Renal pelvis (tissue), 4 donors: Measurements from ENCODE around the gene PTGIS. TPM values are rescaled to one million over a fixed set of nuclear protein-coding genes. Genes with fewer than 3 reads are reported as not detected.

Experiments used
- DNase-seq: peaks from one replicate; pipeline ENCODE4 v3.0.0-alpha.2; 2013
- polyA plus RNA-seq, 3 donors: library from polyadenylated mRNA; unstranded; fragments of 120-200 nt; gene quantifications; one replicate each; pipeline ENCODE4 v1.2.1, GENCODE V29; 2013; ENCODE audit not compliant: insufficient read length in 3 of 3

Gene PTGIS
- polyA plus RNA-seq, 3 donors: 29.5 to 34.6 (median 32.9) TPM

DNA sequence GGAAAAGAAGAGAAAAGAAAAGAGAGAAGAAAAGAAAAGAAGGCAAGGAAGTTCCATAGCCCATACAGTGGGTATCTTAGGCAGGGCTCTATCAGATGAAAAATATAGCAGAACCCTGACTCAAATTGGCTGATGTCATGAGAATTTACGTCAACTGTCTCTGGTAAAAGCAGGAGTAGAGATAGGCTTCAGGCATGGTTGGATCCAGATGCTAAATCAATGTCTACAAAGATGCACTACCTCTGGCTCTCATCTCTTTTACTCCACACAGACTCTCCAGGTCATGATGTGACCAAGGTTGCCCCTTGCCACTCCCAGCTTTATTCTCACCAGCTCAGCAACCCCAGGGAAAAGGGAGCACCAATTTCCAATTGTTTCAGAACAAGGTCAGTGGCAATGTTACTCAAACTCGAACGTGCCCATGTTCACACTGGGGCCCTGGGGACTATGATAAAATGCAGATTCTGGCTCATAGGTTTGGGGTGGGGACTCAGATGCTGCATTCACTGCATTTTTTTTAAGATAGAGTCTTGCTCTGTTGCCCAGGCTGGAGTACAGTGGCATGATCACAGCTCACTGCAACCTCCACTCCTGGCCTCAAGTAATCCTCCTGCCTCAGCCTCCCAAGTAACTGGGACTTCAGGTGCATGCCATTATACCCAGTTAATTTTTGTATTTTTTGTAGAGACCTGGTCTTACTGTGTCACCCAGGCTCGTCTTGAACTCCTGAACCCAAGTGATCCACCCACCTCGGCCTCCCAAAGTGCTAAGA lies 33.4 kb upstream of the PTGIS start:
- DNase-seq: no peak

DNA sequence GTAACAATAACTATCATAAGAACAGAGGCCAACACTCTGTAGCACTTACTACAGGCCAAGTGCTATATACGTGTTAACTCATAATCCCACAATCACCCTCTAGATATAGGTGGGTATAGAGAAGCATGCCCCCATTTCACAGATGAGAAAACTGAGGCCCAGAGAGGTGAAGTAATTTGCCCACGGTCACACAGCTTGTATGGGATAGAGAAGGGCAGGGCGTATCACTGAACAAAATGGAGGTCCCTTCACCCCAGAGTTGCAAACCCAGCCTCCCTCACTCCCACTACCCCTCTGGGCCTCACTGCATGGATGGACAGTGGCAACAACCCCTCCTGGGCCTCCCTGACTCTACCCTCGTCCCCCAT lies 31.8 kb upstream of the PTGIS start:
- DNase-seq: no peak

DNA sequence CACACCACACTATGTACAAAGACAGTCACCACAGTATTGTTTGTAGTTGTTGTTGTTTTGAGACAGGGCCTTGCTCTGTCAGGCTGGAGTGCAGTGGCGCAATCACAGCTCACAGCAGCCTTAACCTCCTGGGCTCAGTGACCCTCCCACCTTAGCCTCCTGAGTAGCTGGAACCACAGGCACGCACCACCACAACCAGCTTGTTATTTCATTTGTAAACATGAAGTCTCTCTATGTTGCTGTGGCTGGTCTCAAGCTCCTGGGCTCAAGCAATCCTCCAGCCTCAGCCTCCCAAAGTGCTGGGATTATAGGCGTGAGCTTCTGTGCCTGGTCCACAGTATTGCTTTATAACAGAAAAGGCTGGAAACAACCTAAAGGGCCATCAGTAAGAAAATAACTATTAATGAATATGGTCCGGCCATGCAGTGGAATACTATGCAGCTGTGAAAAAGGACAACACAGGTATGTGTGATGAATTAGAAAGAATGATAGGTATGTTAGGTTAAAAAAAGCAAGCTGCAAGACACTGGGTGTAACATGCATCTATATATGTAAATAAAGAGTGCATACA lies 30.0 kb upstream of the PTGIS start:
- no peak for DNase-seq

DNA sequence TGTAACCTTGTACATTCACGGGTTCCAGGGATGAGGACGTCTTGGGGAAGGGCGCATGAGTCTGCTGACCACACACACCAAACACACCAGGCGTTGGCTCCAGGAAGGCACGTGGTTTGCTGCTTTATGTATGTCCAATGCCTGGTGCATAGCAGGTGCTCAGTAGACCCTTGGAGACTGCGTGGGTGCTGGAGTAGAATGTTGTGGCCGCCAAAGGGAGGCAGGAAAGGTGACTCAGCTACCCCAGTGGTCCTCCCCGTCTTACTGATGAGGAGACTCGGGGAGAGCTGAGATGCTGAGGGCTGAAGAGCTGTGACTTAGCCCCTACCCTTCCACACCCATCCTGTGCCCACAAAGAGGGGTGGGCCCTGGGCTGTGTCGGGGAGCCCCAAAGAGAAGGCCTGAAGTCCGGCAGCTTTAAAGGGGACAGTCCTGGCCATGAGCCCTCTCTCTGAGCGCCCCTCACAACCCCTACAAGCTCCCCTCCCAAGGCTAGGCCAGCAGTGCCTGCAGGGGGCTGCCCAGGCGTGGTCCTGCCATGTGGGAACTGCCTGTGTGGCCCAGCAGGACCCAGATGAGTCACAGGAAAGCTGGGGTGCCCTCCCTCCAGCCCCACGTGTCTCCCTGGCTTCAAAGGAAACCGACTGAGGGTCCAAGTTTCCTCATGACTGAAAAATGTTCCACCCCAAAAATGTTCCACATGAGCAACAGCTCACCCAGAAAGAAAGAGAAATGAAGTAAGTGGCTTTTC lies 28.0 kb upstream of the PTGIS start:
- no peak for DNase-seq

DNA sequence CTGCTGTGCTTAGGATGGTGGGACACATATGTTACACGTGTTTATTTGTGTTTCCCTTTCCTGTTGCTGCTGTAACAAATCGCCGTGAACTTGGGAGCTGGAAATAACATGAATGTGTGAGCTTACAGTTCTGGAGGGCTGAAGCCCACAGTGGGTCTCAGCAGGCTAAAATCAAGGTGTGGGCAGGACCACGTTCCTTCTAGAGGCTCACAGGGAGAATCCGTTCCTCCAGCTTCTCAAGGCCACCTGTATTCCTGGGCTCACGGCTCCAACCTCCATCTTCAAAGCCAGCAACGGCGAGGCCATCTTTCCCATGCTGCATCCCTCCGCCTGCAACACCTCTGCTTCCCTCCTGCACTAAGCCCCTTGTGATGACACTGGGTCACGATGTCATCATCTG lies 27.4 kb upstream of the PTGIS start:
- no peak for DNase-seq

DNA sequence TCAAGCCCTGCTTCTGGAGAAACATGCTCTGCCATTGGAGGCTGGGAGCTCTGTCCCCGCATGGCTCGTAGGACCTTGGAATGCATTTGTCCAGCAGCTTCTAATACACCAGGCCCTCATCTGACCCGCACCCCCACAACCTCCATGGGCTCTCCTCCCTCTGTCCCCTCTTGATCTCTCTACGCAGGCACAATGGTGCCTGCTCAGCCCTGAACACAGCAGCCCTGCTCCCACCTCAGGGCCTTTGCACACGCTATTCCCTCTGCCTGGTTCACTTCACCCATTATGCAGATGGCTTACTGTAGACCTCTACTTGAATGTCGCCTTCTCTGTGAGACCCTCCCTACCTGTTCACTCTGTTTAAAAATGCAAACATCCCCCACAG lies 27.0 kb upstream of the PTGIS start:
- no peak for DNase-seq

DNA sequence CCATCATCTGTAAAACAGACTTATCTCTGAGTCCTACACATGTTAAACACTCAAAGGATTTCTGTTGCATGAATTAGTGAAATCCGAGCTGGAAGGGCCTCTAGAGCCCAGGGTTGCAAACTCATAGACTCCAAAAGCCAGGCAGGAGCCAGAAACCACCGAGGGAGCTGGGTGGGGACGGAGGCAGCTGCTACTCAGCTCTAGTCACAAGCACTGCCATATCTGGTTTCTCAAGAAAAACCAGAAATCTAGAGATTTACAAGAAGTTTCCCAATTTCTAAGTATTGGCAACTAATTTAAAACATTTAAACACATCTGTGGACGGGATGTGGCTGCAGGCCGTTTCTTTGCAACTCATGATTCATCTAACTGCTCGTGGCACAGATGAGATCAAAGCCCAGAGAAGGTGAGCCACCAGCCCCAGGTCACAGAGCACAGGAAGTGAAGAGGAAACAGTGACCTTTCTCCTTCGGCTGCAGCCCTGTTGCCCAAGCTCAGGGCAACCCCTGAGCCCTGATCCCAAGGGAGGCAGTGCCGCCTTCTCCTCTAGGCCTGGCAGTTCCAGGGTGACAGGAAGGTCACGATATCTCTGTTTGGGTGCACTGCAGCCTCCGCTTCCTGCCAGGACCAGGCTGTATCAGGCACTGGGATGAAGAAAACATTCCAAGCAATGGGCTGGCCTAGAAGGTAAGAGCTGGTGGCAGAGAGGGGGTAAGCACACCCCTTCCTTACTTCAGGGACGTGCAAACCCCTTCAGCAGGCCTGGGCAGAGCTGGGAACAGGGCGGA lies 26.4 kb upstream of the PTGIS start:
- no peak for DNase-seq

DNA sequence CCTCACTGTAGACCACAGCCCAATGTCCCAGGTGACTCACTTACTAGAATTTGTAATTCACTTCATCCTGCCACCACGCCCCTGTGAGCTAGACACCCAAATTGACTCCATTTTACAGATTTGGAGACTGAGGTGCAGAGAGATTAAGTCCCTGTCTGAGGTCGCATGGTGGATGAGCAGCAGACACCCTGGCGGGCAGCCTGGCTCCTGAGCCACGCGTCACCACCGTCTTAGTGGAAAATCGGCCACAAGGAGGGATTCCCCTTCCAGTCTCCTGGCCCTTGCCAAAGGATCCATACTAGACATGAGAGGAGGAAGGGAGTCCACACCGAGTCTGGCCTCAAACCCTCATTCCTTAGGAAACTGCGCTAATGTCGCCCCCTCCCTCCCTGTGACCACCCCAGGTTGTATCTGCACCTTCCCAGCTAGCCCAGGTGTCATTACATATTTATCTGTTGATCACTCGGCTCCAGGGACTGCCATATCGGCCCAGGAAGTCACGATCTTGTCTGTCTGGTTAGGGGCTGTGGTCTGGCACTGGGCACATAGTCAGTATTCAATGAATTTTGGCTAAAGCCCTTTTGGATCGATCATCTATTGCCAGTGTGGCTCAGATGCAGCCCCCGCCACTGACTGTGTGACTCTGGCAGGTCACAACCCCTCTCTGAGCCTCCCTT lies 25.7 kb upstream of the PTGIS start:
- no peak for DNase-seq

DNA sequence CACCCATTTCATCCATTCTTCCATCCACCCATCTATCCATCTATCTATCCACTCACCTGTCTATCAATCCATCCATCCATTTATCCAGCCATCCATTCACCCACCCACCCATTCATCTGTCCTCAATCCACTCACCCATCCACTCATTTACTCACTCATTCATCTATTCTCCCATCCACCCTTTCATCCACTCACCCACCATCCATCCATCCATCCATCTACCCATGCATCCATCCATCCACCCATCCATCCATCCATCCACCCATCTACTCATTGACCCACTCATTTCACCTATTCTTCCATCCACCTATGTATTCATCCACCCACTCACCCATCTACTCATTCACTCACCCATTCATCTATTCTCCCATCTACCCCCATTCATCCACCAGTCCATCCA lies 24.2 kb upstream of the PTGIS start:
- DNase-seq: no peak

DNA sequence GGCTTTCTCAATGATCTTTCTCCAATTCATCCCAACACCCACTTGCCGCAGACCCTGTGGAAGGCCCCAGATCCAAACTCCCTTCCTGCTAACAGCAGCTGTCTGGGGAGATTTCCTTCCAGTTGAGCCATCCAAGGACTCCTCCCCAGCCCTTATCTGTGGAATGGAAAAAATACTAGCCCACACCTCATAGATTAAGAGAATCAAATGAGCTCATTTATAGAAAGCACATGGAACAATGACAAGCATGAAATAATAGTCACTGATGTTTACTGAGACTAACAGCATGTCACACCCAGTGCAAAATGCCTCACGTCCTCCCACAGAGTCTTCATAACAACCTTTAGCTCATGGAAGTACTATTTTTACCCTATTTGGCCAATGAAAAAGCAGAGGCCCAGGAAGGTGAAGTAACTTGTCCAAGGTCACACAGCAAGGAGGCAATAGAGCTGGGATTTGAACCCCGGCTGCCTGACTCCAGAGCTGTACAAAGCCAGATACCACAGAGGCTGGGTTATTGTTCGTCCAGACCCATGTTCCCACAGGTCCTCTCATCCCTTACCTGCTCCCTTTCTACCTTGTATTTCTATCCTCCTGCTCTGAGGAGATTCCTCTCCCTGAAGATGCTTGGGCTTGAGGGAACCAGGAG lies 23.4 kb upstream of the PTGIS start:
- DNase-seq: no peak

DNA sequence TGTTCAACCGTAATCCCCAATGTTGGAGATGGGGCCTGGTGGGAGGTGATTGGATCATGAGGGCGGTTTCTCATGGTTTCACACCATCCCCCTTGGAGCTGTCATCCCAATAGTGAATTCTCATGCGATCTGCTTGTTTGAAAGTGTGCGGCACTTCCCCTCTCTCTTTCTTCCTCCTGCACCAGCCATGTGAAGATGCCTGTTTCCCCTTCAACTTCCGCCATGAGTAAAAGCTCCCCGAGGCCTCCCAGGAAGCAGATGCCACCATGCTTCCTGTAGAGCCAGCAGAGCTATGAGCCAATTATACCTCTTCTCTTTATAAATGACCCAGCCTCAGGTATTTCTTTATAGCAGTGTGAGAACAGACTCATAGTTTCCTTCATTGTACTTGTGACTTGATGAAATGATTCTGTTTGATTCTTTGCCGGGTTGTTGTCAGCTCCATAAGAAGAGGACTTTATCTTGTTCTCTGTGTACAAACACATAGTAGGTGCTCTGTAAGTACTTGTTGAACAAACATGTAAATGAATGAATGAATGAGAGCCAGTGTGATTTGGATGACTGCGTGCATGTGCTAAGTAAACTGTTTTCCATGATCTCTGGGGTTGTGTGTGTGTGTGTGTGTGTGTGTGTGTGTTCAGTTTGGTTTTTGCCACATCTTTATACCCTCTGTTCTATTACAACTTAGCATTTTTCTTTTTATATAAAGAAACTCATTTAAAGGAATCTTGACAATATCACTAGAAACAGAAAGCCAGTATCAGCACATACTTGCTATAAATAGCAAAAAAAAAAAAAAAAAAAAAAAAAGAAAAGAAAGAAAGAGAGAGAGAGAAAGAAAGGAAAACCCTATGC lies 22.5 kb upstream of the PTGIS start:
- no peak for DNase-seq

DNA sequence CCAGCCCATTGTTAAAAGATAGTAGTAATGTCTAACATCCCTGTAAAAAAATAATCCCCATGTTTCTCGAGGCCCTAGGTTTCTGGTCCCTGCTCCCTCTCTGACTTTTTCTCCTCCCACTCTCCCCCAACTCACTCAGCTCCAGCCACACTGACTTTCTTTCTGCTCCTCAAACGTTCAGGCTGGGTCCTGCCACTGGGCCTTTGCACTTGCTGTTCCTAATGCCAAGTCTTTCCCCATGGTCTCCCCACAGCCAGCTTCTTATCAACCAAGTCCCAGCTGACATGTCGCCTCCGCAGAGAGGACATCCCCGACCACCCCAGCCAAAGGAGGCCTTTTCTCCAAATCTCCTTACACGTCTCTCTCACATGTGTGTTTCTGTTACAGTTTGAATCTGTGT lies 21.8 kb upstream of the PTGIS start:
- no peak for DNase-seq

DNA sequence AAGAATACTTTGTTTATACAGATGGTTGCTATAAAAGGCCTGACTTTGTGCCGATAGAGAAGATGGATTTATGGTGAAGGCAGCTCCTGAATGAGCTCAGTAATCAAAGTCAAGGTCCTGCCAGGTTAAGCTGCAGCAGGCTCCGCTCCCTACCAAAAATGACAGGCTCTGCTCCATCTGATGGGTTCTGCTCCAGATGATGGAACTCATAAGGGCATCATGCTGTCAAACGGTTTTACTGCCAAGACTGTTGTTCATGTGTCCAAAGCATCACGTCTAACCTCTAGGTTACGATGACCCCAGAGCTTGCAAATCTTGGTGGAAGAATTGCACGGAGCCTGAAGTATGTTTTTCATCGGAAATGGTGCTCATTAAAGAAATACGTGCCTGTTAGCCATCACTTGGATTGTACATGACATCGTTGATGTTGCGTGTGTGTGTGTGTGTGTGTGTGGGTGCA lies 19.2 kb upstream of the PTGIS start:
- peak; percentile 88 for DNase-seq

DNA sequence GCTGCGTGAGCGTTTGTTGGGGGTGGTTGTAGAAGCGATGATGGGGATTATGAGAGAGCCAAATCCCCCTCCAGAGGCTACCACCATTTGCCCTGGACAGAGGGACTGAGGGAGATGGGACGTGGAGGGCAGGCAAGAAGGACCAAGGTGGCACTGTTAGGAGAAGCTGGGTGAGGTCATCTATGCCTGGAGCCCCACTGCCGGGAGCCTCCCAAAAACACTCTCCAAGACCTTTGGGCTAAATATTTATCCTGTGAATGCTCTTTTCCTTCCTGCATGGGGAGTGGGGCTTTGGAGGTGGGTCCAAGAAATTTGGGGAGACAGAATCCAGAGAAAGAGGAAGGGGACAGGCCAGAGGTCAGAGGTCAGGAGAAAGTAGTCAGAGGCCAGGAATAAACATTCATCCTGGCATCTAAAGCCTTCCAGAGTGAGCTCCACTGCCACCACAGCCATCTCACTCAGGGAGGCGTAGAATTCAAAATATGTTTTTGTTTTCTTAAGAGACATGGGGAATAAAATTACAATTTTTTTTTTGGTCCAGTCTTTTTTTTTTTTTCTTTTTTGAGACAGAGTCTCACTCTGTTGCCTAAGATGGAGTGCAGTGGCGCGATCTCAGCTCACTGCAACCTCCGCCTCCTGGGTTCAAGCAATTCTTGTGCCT lies 17.8 kb upstream of the PTGIS start:
- no peak for DNase-seq

DNA sequence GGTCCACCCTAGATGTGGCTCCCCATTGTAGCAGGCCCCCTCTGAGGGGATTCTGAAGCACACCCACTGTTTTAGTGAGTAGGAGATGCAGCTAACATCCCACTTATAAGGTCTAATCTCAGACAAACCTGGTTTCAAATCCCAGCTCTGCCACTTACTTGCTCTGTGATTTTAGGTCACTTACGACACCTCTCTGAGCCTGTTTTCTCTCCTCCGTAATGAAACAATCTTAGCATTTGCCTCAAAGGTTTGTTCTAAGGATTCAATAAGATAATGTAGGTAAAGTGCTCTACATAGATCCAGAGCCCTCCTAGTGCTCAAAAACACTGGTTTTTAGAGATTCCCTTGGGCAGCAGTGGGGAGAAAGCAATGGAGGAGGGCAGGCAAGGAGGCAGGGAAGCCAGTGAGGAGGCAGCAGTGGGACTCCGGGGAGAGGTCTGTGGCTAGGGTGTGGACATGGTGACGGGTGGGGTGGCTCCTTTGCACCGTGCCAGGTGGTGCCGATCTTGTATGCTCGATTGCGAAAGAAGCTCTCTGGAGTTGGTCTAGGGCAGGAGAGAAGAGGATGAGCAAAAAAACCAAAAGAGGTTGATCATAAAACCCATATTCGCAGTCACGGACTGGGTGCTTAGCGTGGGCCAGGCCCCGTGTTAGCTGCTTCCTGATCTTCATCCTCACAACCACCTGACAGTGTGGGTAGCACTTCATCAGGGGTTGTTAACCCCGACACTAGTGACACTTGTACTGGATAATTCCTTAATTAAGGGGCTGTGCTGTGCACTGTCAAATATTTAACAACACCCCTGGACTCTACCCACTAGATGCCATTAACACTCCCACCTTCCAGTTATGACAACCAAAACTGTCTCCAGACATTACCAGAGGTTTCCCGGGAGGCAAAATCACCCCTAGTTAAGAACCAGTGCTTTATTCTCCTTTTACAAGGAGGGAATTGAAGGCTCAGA lies 16.8 kb upstream of the PTGIS start:
- no peak for DNase-seq

DNA sequence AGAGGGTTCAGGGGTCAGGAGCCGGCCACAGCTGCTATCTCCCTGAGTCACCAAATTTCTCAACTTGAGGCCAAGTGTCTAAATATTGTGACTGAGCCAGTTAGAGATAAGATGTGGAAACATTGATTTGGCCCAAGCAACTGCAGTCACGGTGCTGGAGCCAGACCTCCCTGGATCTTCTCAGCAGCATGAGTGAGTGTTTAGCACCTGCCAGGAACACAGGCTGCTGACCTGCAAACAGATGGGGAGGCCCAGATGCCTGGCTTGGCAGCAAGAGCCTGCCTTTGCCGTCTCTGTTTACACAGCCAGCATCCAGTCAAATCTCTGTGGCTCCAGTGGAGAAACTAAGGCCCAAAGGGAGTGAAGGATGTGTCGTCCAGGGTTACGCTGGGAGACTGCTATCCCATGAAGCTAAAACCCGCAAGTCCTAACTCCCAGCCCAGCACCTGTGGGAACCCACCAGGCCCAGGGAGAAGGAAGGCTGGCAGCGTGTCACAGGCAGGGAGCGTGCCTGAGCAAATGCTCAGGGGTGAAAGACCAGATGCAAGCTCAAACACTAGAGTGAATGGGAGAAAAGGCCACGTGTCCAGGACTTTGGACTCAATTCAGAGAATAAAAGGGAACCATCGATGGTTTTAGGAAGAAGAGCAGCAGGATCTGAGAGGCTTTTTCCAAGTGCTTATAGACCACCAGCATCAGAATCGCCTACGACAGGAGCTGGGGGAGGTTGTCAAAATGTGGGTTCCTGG lies 15.9 kb upstream of the PTGIS start:
- no peak for DNase-seq

DNA sequence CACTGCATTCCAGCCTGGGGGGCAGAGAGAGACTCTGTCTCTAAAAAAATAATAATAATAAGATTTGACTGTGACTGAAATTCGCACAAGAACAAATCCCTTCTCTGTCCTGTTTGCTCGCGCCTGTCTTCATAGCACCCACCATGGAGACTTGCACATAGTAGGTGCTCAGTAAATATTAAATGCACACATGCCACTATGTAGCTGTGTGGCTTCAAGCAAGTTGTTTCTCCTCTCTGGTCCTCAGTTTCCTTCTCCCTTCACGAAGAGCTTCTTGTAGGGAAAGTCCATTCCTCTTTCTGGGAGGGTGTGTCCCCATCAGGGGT lies 15.4 kb upstream of the PTGIS start:
- DNase-seq: no peak
